Motor neuron (in vitro differentiated cells): ENCODE data around the gene SYNE1. TPM values are rescaled to one million over a fixed set of nuclear protein-coding genes. Genes with fewer than 3 reads are reported as not detected.

Source experiments
- ATAC-seq, 8 experiments: fragments of 200-7000 bp; cut with Tn5 transposase; replicated peaks in 6 of 8; 2 replicates each; pipeline ENCODE4 v1.8.0; 2021; ENCODE audit warnings: mild to moderate bottlenecking in 8 of 8, moderate library complexity in 8 of 8
- H3K27ac ChIP-seq, 2 donors: fragments of 250-450 bp; sonication (Bioruptor Pico); 2 replicates each; pipeline ENCODE4 v1.9.0; 2021; ENCODE audit warnings: antibody characterized with exemption in 2 of 2, mild to moderate bottlenecking in 2 of 2, moderate library complexity in 1 of 2
- H3K4me1 ChIP-seq, 2 donors: fragments of 250-450 bp; sonication (Bioruptor Pico); replicated peaks in 1 of 2; 2 replicates each; pipeline ENCODE4 v1.6.1; 2021; ENCODE audit warnings: antibody characterized with exemption in 2 of 2, mild to moderate bottlenecking in 2 of 2, moderate library complexity in 1 of 2
- H3K4me3 ChIP-seq, 5 donors: fragments of 250-450 bp; sonication (Bioruptor Pico); 2 replicates each; pipeline ENCODE4 v1.9.0; 2021; ENCODE audit warnings: antibody characterized with exemption in 5 of 5, mild to moderate bottlenecking in 5 of 5, moderate library complexity in 4 of 5
- whole genome bisulfite sequencing, 10 experiments: fragments of 450-650 bp; shearing (Covaris generic); methylation state at CpG; one replicate each; pipeline ENCODE4 v1.0.0; 2022; 5-methylcytosine and 5-hydroxymethylcytosine counted together
- in situ Hi-C, 9 experiments: fragments of 400-800 bp; cut with MboI; loops; one replicate each; pipeline ENCODE4 v1.15.0; 2021; ENCODE audit warnings: low sequenced_read_pairs in 9 of 9, low pct_unique_long_range_greater_than_20kb in 2 of 9; ENCODE audit not compliant: unreplicated experiment in 9 of 9
- total RNA-seq, 8 experiments: library from RNA; unstranded; fragments of 300-600 nt; gene quantifications; 2 replicates each; pipeline versions ENCODE4 v1.2.3 to v1.2.4, GENCODE V29; 2022

The SYNE1 gene
- total RNA-seq, 8 experiments from 2014 or later, result 13.2 to 160 (median 45.7) TPM

DNA sequence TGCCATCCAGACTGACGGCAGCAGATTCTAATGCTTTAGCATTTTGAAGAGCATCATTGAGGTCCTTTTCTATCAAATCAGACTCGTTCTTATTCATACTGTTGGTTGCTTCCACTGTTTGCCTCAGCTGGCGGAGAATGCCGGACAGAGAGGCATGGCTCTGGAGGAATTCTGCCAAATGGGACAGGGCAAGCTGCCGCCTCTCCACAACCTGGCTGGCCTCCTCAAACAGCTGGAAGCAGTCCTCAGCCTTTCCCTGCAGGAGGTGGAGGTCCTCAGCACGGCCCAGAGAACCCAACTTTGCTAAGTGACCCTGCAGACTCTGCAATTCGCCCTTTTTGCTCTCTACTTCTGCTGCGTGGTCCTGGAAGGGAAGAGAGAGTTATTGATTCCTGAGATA lies 220.5 kb downstream of the SYNE1 start:
- Histone ChIP-seq H3K4me3 (no peak overlapping the region), H3K4me1 (no peaks in the 10 kb centered on the region), H3K27ac (no peak overlapping the region)
- WGBS, 10 experiments, result 37 to 94% (median 68%) methylated on average over 1 to 8 of the region's 8 CpGs; no CpG with 5 or more reads in 2 of the 10 experiments
- no peak for ATAC-seq
- in situ Hi-C loops, result no loop called here

- no peak overlapping the region for H3K4me3 ChIP-seq
- no peaks in the 10 kb centered on the region for H3K4me1 ChIP-seq
- no peak overlapping the region for H3K27ac ChIP-seq
- no peak for ATAC-seq
- in situ Hi-C loops, result no loop called here
- WGBS, 10 experiments, result 64 to 100% (median 82%) methylated on average over 1 to 4 of the region's 6 CpGs; no CpG with 5 or more reads in 1 of the 10 experiments
Observed at GRCh38 chr6:152404936-152405595, 232.1 kb downstream of the SYNE1 start.

- Histone ChIP-seq H3K4me1 (no peaks in the 10 kb centered on the region), H3K4me3 (no peak overlapping the region), H3K27ac (no peak overlapping the region)
- in situ Hi-C loops, result no loop called here
- 19 to 89% (median 72%) methylated on average over 3 to 6 of the region's 6 CpGs for WGBS, 10 experiments
- ATAC-seq, result no peak
Observed at GRCh38 chr6:152404086-152404857, 232.9 kb downstream of the SYNE1 start.

- ATAC-seq, result peak in 2 of 8 experiments; percentile 22 to 48
- WGBS, 10 experiments, result 32 to 60% (median 46%) methylated on average over 1 to 2 of the region's 2 CpGs; no CpG with 5 or more reads in 5 of the 10 experiments
- H3K4me3 ChIP-seq, result no peak overlapping the region
- in situ Hi-C loops, result no loop called here
- H3K4me1 ChIP-seq, result no peaks in the 10 kb centered on the region
- H3K27ac ChIP-seq, result no peak overlapping the region
Observed at GRCh38 chr6:152402791-152403190, 234.4 kb downstream of the SYNE1 start.

- peak in 3 of 8 experiments; percentile 66 to 86 (median 75) for ATAC-seq
- 61 to 100% (median 90%) methylated on average over 2 to 3 of the region's 3 CpGs; no CpG with 5 or more reads in 1 of the 10 experiments for WGBS, 10 experiments
- Histone ChIP-seq H3K4me3 (no peak overlapping the region), H3K27ac (no peak overlapping the region), H3K4me1 (no peaks in the 10 kb centered on the region)
- in situ Hi-C loops, result no loop called here
Observed at GRCh38 chr6:152401978-152402377, 235.2 kb downstream of the SYNE1 start.

- in situ Hi-C loops, result no loop called here
- 0 to 100% (median 83%) methylated on average over 1 to 5 of the region's 5 CpGs; no CpG with 5 or more reads in 1 of the 10 experiments for WGBS, 10 experiments
- ATAC-seq, result peak in 2 of 8 experiments; percentile 22 to 43
Observed at GRCh38 chr6:152399399-152399798, 237.8 kb downstream of the SYNE1 start.

GRCh38 chr6:152398993-152399392 lies 238.2 kb downstream of the SYNE1 start:
- peak in 2 of 8 experiments; percentile 20 to 24 for ATAC-seq
- Histone ChIP-seq H3K4me3 (no peak overlapping the region), H3K4me1 (no peaks in the 10 kb centered on the region), H3K27ac (no peak overlapping the region)
- in situ Hi-C loops, result no loop called here

More at GRCh38 chr6:152399399-152399798, 237.8 kb downstream of the SYNE1 start:
- no peak overlapping the region for H3K27ac ChIP-seq
- no peaks in the 10 kb centered on the region for H3K4me1 ChIP-seq
- H3K4me3 ChIP-seq, result no peak overlapping the region

- no peak for ATAC-seq
- Histone ChIP-seq H3K27ac (no peak overlapping the region), H3K4me3 (no peak overlapping the region), H3K4me1 (no peaks in the 10 kb centered on the region)
- in situ Hi-C loops, result no loop called here
- 30 to 100% (median 71%) methylated on average over 1 to 3 of the region's 3 CpGs; no CpG with 5 or more reads in 1 of the 10 experiments for WGBS, 10 experiments
Observed at GRCh38 chr6:152398316-152398715, 238.8 kb downstream of the SYNE1 start.

- Histone ChIP-seq H3K4me1 (no peaks in the 10 kb centered on the region), H3K27ac (no peak overlapping the region), H3K4me3 (no peak overlapping the region)
- no peak for ATAC-seq
- WGBS, 10 experiments, result 0 to 17% (median 0%) methylated on average over 1 of the region's 1 CpG; no CpG with 5 or more reads in 3 of the 10 experiments
- in situ Hi-C loops, result no loop called here
Observed at GRCh38 chr6:152394303-152394702, 242.9 kb downstream of the SYNE1 start.

DNA sequence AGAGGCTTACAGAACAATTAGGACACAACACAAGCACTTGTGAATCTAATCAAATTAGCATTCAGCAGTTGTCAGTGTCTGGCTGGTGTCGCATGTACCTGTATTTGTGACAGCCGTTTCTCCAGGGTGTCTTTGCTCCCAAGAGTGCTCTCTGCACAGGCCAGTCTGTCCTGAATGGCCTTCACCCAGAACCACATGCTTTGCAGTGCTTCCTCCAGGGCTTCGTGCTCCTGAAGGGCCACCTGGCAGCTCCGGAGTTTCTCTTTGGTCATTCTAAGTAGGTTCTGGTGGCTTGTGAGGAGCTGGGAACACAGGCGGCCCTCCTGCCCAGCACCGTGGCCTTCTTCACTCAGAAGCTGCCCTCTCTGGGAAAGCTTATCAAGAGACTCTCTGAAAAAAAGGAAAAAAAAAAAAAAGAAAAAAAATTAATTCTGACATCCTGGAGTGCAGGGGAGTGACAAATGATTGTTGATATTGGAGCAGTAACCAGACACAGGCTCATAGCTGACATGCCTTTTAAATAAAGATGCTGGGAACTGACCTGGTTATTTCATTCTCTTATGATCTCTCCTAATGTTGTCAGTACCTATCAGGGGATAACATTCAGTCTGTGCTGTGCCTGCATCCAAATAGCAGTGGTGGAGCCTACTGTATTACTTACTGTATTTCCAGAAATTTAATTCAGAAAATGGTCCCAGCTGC lies 245.8 kb downstream of the SYNE1 start:
- no peak for ATAC-seq
- H3K27ac ChIP-seq, result no peak overlapping the region
- H3K4me3 ChIP-seq, result no peak overlapping the region
- in situ Hi-C loops, result no loop called here
- no peaks in the 10 kb centered on the region for H3K4me1 ChIP-seq
- WGBS, 10 experiments, result 50 to 100% (median 83%) methylated on average over 1 to 6 of the region's 6 CpGs; no CpG with 5 or more reads in 1 of the 10 experiments

DNA sequence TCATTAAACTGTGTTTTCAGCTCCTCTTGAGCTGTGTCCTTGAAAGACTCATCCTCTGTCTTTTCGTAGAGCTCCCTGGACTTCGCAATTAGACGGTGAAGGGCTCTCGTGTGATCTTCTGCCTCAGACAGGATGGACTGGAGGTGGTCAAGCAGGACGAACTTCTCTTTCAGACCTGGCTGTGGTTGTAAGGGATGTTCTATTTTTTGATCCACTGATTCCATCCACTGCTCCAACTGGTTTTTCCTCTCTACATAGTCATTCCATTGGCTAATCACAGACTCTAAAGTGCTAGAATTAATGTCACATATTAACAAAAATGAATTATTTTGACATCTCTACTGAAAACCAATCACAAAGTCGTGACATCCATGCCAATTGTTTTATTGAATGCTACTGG lies 250.1 kb downstream of the SYNE1 start:
- H3K4me3 ChIP-seq, result no peak overlapping the region
- 20 to 100% (median 79%) methylated on average over 1 to 6 of the region's 6 CpGs; no CpG with 5 or more reads in 1 of the 10 experiments for WGBS, 10 experiments
- H3K4me1 ChIP-seq, result no peaks in the 10 kb centered on the region
- no peak for ATAC-seq
- in situ Hi-C loops, result no loop called here
- no peak overlapping the region for H3K27ac ChIP-seq

DNA sequence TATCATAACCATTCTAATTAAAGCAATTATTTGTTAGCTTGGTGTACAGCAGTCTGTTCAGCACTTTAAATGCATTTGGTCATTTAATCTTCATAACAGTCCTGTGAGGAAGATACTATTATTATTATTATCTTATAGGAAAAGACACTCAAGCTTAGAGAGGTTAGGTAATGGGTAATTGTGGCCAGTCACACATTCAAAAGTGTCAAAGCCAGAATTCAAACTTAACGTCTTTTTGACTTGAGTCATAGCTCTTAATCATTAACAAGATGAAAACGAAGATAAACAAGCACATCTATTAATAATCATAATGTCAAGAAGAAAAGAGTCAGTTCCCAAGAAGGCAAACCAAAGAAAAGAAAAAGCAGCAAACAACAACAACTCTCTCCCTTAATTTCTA lies 251.0 kb downstream of the SYNE1 start:
- no peak overlapping the region for H3K27ac ChIP-seq
- ATAC-seq, result no peak
- no peak overlapping the region for H3K4me3 ChIP-seq
- H3K4me1 ChIP-seq, result peaks cover 0 to 6% of the 10 kb centered on the region in 2 donors
- WGBS, 10 experiments, result 0 to 69% (median 33%) methylated on average over 2 of the region's 2 CpGs; no CpG with 5 or more reads in 1 of the 10 experiments
- in situ Hi-C loops, result no loop called here
